Measurements from ENCODE around the gene NT5M. TPM values are rescaled to one million over a fixed set of nuclear protein-coding genes. Genes with fewer than 3 reads are reported as not detected.

The NT5M gene
- total and polyA plus RNA-seq, 9 of the 15 experiments (the other 6 are each of a cell fraction or from before 2014, with no cell fraction given): 0.24 to 10.1 (median 3.4) TPM

- TF ChIP-seq POLR2G (IDR thresholded peaks at IDR 0.05; ENCODE audit: low read depth, low read length) (peak; percentile 85), RBBP5 (IDR thresholded peaks at IDR 0.05; ENCODE audit: borderline replicate concordance, insufficient read depth, low read length, poor library complexity, severe bottlenecking) (no peak), CBFA2T2 (conservative IDR thresholded peaks at IDR 0.05) (peak; percentile 55), RBFOX2 (IDR thresholded peaks at IDR 0.05; ENCODE audit: low read depth, low read length) (peak; percentile 87), NR1H2 (CRISPR knock-in tag; IDR thresholded peaks at IDR 0.05) (no peak), MBD2 (IDR thresholded peaks at IDR 0.05; ENCODE audit: borderline replicate concordance, low read depth) (no peak; the same call in 1 of the 2 replicates), FOXP1 (CRISPR knock-in tag; IDR thresholded peaks at IDR 0.05) (0 out of 2 replicates have a peak, but pooled peaks have one; percentile 15), FOS (IDR thresholded peaks at IDR 0.05; ENCODE audit: extremely low read depth, insufficient read length) (peak; percentile 29)
- TF ChIP-seq, protein P1, sequence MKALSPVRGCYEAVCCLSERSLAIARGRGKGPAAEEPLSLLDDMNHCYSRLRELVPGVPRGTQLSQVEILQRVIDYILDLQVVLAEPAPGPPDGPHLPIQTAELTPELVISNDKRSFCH (CRISPR knock-in tag; IDR thresholded peaks at IDR 0.05): no peak
- TF ChIP-seq, protein P1 (tag; IDR thresholded peaks at IDR 0.05): no peak
- TF ChIP-seq, protein P2, sequence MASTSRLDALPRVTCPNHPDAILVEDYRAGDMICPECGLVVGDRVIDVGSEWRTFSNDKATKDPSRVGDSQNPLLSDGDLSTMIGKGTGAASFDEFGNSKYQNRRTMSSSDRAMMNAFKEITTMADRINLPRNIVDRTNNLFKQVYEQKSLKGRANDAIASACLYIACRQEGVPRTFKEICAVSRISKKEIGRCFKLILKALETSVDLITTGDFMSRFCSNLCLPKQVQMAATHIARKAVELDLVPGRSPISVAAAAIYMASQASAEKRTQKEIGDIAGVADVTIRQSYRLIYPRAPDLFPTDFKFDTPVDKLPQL (IDR thresholded peaks at IDR 0.05; ENCODE audit: extremely low read depth, insufficient read length): peak; percentile 83
- TF ChIP-seq, protein P3, sequence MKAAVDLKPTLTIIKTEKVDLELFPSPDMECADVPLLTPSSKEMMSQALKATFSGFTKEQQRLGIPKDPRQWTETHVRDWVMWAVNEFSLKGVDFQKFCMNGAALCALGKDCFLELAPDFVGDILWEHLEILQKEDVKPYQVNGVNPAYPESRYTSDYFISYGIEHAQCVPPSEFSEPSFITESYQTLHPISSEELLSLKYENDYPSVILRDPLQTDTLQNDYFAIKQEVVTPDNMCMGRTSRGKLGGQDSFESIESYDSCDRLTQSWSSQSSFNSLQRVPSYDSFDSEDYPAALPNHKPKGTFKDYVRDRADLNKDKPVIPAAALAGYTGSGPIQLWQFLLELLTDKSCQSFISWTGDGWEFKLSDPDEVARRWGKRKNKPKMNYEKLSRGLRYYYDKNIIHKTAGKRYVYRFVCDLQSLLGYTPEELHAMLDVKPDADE (conservative IDR thresholded peaks at IDR 0.05; ENCODE audit: control insufficient read depth, low read depth, low read length): no peak
Observed at GRCh38 chr17:17351901-17352781, 49.0 kb downstream of the NT5M start (continued).

Data from K562 (cell line).